Glomerular visceral epithelial cell (primary cell): Measurements from ENCODE around the gene GAGE12J.
"Not testable (repeated sequence)": the region's sequence is repeated elsewhere in the genome, so short reads cannot be mapped to it uniquely, and the experiment has no call there.

Experiments used
- DNase-seq: peaks from one replicate; pipeline ENCODE4 v3.0.0-alpha.2; 2016; ENCODE audit errors: extremely low spot score

GAGE12J gene

DNA sequence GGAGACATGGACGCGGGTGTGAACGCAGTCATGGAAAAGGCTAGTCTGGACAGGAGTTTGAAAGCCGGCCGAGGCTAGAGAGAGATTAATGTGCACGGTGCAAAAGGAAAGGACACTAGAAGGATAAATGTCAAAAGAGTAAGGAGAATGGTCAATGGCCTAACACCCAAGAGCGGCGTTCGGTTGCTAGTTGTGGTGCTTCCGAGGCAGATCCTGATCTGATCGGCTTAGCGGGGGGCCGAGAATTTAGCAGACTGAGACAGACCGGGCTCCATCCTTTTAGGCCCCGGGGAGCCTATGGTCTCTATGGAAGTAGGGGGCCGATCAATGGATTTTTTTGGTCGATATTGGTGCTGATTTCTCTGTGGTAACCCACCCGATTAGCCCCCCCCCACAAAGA is 11.5 kb upstream of the GAGE12J start:
- DNase-seq = no peak

DNA sequence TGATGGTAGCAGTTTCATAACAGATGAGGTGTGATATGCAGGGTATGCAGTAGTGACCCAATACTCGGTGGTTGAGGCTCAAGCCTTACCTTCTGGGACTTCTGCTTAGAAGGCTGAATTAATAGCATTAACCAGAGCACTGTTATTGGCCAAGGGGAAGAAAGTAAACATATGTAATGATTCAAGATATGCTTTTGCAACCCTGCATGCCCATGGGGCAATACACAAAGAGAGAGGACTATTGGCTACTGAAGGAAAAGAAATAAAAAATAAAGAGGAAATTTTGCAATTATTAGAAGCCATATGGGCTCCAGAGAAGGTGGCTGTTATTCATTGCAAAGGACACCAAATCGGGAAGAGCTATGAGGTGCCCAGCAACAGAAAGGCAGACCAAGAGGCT is 9.7 kb upstream of the GAGE12J start:
- DNase-seq = no peak

DNA sequence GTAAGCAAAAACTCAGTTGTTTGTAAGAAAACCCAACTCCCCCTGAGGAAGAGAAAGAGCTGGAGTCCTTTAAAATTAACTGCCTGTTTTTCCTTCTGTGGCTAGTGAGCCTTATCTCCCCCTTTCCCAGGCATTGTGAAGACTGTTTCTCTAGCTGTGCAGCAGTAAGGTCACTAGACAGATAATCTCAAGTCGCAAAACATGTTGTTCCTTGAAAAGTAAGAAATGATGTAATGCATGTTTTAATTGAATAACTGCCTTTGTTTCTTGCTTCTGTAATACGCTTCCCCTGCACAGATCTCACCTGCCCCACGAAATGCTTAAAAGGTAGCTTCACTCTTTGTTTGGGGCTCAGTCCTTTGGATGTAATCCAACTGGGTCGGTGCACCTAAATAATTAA is 5.8 kb upstream of the GAGE12J start:
- DNase-seq = no peak

DNA sequence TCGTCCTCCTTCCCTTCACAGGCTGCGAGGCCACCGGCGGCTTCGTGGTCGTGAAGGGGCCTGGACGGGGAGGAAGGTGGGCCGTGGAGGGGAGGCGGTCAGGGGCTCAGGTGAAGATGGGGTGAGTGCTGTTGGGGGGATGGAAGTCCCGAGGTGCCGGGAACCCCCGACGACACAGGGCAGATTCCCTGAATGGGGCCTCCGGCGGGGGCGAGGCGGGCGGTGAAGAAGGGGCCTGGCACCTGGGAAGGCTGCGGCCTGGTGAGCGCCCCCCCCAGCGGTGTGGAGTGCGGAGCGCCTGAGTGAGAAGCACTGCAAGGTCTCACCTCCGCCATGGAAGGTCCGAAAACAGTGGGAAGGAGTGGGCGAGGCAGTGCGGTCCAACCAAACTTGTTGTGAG is 429 bp downstream of the GAGE12J start:
- DNase-seq = not testable (repeated sequence)

DNA sequence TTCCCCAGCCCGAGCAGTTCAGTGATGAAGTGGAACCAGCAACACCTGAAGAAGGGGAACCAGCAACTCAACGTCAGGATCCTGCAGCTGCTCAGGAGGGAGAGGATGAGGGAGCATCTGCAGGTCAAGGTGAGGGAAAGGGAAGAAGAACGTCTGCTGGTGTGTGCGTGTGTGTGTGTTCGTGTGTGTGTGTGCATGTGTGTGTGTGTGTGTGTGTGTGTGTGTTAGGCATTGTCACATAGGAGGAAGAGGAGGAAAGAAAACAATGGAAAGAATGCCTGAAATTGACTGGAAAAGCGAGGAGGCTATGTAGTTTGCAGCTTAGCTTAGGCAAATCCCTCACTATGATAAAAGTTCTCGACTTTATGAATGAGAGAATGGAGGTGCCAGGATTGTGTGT is 1.9 kb downstream of the GAGE12J start:
- DNase-seq = not testable (repeated sequence)

DNA sequence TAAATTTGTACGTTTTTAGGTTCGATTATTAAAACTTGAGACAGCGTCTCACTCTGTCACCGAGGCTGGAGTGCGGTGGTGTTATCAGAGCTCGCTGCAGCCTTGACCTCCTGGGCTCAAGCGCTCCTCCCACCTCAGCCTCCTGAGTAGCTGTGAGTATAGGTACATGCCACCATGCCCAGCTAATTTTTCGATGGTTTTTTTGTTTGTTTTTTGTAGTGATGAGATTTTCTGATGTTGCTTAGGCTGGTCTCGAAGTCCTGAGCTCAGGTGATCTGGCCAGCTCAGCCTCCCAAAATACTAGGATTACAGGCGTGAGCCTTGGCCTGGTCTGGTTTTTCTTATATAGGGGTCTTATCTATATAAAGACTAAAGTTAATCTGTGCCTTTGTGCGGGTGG is 8.6 kb downstream of the GAGE12J start:
- DNase-seq = not testable (repeated sequence)

DNA sequence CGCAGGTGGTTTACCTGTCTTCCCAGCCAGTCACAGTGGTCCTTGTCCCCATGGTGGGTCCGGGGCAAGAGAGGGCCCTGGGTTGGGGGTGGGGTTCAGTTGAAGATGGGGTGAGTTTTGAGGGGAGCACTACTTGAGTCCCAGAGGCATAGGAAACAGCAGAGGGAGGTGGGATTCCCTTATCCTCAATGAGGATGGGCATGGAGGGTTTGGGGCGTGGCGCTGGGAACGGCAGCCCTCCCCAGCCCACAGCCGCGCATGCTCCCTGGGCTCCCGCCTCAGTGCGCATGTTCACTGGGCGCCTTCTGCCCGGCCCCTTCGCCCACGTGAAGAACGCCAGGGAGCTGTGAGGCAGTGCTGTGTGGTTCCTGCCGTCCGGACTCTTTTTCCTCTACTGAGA is 9.4 kb downstream of the GAGE12J start, which contains the start of gene GAGE13:
TSS of gene GAGE13 (plus strand) at position 301 of the 400 bp plus-strand sequence. CDS start 1,156 bp downstream, outside the sequence.
- DNase-seq = not testable (repeated sequence)

DNA sequence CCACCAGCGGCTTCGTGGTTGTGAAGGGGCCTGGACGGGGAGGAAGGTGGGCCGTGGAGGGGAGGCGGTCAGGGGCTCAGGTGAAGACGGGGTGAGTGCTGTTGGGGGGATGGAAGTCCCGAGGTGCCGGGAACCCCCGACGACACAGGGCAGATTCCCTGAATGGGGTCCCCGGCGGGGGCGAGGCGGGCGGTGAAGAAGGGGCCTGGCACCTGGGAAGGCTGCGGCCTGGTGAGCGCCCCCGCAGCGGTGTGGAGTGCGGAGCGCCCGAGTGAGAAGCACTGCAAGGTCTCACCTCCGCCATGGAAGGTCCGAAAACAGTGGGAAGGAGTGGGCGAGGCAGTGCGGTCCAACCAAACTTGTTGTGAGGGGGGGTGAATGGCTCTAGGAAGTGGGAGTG is 10.0 kb downstream of the GAGE12J start:
- DNase-seq = not testable (repeated sequence)

DNA sequence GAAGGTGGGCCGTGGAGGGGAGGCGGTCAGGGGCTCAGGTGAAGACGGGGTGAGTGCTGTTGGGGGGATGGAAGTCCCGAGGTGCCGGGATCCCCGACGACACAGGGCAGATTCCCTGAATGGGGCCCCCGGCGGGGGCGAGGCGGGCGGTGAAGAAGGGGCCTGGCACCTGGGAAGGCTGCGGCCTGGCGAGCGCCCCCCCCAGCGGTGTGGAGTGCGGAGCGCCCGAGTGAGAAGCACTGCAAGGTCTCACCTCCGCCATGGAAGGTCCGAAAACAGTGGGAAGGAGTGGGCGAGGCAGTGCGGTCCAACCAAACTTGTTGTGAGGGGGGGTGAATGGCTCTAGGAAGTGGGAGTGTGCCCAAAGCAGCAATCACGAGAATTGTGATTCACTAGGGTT is 19.6 kb downstream of the GAGE12J start:
- not testable (repeated sequence) for DNase-seq

DNA sequence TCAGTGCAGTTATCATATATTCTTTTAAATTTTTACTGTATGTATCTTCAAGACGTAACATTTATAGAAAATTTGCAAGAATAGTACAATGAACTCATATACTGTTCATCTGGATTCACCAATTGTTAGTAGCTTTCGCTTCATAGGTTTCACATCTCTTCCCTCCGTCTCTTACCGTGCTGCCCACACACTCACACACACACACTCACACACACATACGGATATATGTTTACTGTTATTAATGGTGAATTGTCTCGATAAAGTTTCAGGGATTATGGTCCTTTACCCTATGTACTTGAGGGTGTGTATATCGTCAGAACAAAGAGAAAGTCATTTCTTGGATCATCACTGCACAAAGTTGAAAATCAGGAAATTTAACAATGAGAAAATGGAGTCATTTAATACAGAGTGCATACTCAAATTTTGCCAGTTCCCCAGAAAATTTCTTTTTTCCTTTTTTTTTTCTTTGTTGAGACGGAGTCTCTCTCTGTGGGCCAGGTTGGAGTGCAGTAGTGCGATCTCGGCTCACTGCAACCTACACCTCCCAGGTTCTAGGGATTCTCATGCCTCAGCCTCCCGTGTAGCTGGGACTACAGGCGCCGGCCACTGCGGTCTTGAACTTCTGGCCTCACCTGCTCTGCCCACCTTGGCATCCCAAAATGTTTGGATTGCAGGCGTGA is 22.8 kb downstream of the GAGE12J start:
- DNase-seq = not testable (repeated sequence)

DNA sequence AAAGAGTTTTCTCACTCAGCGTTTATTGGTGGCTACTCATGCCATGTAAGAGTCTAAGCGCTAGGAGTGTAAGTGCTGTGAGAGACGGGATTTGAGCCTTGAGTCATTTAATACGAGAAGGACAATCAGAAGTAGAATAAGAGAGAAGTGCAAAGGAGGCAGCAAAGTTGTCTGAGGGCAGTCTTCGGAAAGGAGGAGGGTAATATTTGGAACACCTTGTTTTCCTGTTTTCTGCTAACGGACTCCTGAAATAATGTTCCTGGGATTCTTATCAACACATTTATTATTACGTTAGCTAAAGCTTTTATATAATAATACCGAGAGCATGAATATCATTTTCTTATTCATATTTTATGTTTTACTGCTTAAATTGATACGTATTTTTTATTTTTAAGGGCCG is 23.6 kb downstream of the GAGE12J start:
- DNase-seq = not testable (repeated sequence)

DNA sequence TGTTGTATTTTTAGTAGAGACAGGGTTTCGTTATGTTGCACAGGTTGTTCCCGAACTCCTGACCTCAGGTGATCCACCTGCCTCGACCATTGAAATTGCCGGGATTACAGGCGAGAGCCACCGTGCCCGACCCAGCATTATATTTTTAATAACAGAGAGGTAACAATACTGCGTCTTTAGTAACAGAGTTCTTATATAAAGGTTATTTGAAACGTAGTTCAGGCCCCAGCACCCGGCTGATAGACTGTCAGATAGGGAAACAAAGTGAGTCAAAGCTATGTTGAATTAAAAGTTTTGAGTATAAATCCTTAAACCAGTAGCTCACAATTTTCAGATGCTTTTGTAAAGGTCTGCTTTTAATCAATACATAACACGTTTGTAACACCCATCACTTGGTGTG is 24.3 kb downstream of the GAGE12J start:
- DNase-seq = peak; percentile 14
